CD4-positive, alpha-beta T cell (primary cell): ENCODE results near the gene CD46. TPM values are rescaled to one million over a fixed set of nuclear protein-coding genes. Genes with fewer than 3 reads are reported as not detected.

Experiments used
- ATAC-seq: fragments of 200-7000 bp; cut with Tn5 transposase; one replicate; pipeline ENCODE4 v1.10.0; 2022; ENCODE audit warnings: mild to moderate bottlenecking; ENCODE audit not compliant: poor library complexity
- CTCF ChIA-PET: fragments of 350-600 bp; sonication (Branson Sonifier 250); formaldehyde crosslinking; loops from one replicate; lab custom pipeline; 2021; ENCODE audit warnings: antibody characterized with exemption, inconsistent platforms; lab: Charles Lee
- POLR2A ChIA-PET: fragments of 350-600 bp; sonication (Branson Sonifier 250); formaldehyde crosslinking; loops from one replicate; lab custom pipeline; 2021; ENCODE audit warnings: antibody characterized with exemption, inconsistent platforms; lab: Charles Lee
- DNase-seq, 14 experiments: peaks; one replicate each; pipeline ENCODE4 v3.0.0-alpha.2; 2013 to 2020; ENCODE audit warnings: mixed read lengths in 2 of 14
- H3K27ac ChIP-seq, 2 donors: one replicate each; pipeline versions ENCODE4 v1.5.1 to v1.7.0; 2013; ENCODE audit warnings: low read length in 2 of 2, low read depth in 1 of 2, mild to moderate bottlenecking in 1 of 2
- H3K27me3 ChIP-seq, 2 experiments: 1 replicate in 1 of 2; 2 replicates in 1 of 2; pipeline versions ENCODE4 v1.6.1 to v1.7.0; 2013; ENCODE audit warnings: low read length in 2 of 2, control low read depth in 1 of 2, mild to moderate bottlenecking in 1 of 2, moderate library complexity in 1 of 2; ENCODE audit not compliant: insufficient read depth in 2 of 2, control insufficient read depth in 1 of 2
- H3K36me3 ChIP-seq: one replicate; pipeline ENCODE4 v1.6.1; 2013; ENCODE audit warnings: low read length, control low read depth; ENCODE audit not compliant: insufficient read depth
- H3K4me1 ChIP-seq: one replicate; pipeline ENCODE4 v1.6.1; 2013; ENCODE audit warnings: low read length, control low read depth; ENCODE audit not compliant: insufficient read depth
- H3K4me3 ChIP-seq: one replicate; pipeline ENCODE4 v1.5.1; 2013; ENCODE audit warnings: mild to moderate bottlenecking, low read length, moderate library complexity
- H3K9me3 ChIP-seq, 2 experiments: 1 replicate in 1 of 2; 2 replicates in 1 of 2; pipeline versions ENCODE4 v1.6.1 to v1.7.0; 2013; ENCODE audit warnings: low read length in 2 of 2, mild to moderate bottlenecking in 2 of 2, control low read depth in 1 of 2, moderate library complexity in 1 of 2; ENCODE audit not compliant: control insufficient read depth in 1 of 2, insufficient read depth in 1 of 2
- H3K27ac Mint-ChIP-seq: one replicate; pipeline ENCODE4 v1.8.0; 2020; ENCODE audit warnings: mixed read lengths
- H3K27me3 Mint-ChIP-seq: one replicate; pipeline ENCODE4 v1.8.0; 2021; ENCODE audit warnings: mixed read lengths
- H3K36me3 Mint-ChIP-seq: one replicate; pipeline ENCODE4 v1.8.0; 2021; ENCODE audit warnings: low read depth, mixed read lengths
- H3K4me1 Mint-ChIP-seq: one replicate; pipeline ENCODE4 v1.8.0; 2021; ENCODE audit warnings: low read depth, mixed read lengths
- H3K4me3 Mint-ChIP-seq: one replicate; pipeline ENCODE4 v1.8.0; 2020; ENCODE audit warnings: mild to moderate bottlenecking, mixed read lengths
- H3K9me3 Mint-ChIP-seq: one replicate; pipeline ENCODE4 v1.8.0; 2020; ENCODE audit warnings: mixed read lengths
- intact Hi-C, 2 experiments: fragments of 100-400 bp; cut with DNase I in 1 of 2; cut with micrococcal nuclease in 1 of 2; formaldehyde crosslinking; loops; one replicate each; pipeline versions ENCODE4 v1.15.1 to v1.9.0; 2023 to 2025; cut with DNase I, micrococcal nuclease
- total RNA-seq, 174 experiments: library from RNA in 2 of 174; stranded (reverse) in 2 of 174; gene quantifications; one replicate each; pipeline ENCODE4 v1.2.3 and lab custom pipeline; 2021 to 2026
- TF ChIP-seq, protein P1 (sequence below): fragments of 200-600 bp; IDR thresholded peaks from one replicate; pipeline ENCODE4 v1.8.0; 2022; ENCODE audit warnings: antibody characterized with exemption, mild to moderate bottlenecking

CD46 gene
- total RNA-seq, 2 experiments from 2014 or later: 111 to 115 TPM

DNA sequence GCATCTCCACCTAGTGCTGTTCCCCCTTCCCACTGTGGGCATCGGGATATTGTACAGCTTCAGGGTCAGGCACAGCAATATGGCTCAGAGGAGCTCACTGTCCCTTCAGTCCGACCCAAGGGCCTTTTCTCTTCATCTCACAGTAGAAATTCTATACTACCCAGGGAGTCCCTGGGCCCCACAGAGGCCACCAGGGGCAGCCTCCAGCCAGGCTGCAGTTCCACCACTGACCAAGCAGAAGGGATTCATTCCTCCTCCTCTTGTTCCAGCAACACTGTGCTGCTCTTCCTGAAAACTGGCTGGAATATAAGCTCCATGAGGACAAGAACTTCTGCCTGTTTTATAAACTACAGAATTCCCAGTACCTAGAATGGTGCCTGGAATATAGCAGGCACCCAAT is 88.5 kb downstream of the CD46 start:
- POLR2A ChIA-PET: no interaction called here

DNA sequence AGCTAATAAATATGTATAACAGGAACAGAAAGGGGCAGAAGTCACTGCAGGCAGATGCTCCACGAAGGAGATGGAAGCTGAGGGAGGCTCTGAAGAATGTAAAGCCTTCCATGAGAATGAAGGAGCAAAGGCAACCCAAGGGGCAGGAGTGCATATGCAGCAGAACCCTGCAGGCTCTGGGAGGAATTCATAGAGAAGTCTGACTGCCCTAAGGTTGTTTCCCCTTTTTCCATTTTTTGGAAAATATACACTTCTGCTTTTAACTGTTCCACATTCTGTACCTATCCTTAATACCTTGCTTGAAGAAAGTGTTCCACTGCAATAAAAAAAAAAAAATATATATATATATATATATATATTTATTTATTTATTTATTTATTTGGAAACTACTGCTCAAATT is 89.4 kb downstream of the CD46 start:
- TF ChIP-seq, protein P1, sequence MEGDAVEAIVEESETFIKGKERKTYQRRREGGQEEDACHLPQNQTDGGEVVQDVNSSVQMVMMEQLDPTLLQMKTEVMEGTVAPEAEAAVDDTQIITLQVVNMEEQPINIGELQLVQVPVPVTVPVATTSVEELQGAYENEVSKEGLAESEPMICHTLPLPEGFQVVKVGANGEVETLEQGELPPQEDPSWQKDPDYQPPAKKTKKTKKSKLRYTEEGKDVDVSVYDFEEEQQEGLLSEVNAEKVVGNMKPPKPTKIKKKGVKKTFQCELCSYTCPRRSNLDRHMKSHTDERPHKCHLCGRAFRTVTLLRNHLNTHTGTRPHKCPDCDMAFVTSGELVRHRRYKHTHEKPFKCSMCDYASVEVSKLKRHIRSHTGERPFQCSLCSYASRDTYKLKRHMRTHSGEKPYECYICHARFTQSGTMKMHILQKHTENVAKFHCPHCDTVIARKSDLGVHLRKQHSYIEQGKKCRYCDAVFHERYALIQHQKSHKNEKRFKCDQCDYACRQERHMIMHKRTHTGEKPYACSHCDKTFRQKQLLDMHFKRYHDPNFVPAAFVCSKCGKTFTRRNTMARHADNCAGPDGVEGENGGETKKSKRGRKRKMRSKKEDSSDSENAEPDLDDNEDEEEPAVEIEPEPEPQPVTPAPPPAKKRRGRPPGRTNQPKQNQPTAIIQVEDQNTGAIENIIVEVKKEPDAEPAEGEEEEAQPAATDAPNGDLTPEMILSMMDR: no peak
- Mint-ChIP-seq H3K4me3 (no peak overlapping the region), H3K4me1 (peaks cover 95% of the 10 kb centered on the region), H3K27me3 (no peaks in the 10 kb centered on the region), H3K27ac (no peak overlapping the region), H3K9me3 (no peaks in the 10 kb centered on the region), H3K36me3 (peaks cover 69% of the 10 kb centered on the region)
- Histone ChIP-seq H3K27me3 (no peaks in the 10 kb centered on the region), H3K4me1 (peaks cover 60% of the 10 kb centered on the region), H3K9me3 (no peaks in the 10 kb centered on the region), H3K36me3 (peaks cover 53% of the 10 kb centered on the region), H3K4me3 (no peak overlapping the region), H3K27ac (no peak overlapping the region)
- intact Hi-C loops: no loop called here
- ChIA-PET CTCF (interaction anchor here (0.6 to 1.4 kb wide), 2 partner anchors 12 to 19 kb away, joined by 4 to 5 read pairs; no protein-coding TSS in a partner anchor), POLR2A (no interaction called here)
- ATAC-seq: no peak
- no peak for DNase-seq

More for the DNA sequence above, 88.5 kb downstream of the CD46 start:
- CTCF ChIA-PET: interaction anchor here (1.4 kb wide), 1 partner anchor 12 kb away, joined by 5 read pairs; no protein-coding TSS in a partner anchor
- Histone ChIP-seq H3K4me3 (no peak overlapping the region), H3K27me3 (no peaks in the 10 kb centered on the region), H3K9me3 (no peaks in the 10 kb centered on the region), H3K27ac (no peak overlapping the region), H3K4me1 (peaks cover 67% of the 10 kb centered on the region), H3K36me3 (peaks cover 54% of the 10 kb centered on the region)
- TF ChIP-seq, protein P1: no peak
- H3K9me3 Mint-ChIP-seq: no peaks in the 10 kb centered on the region
- H3K36me3 Mint-ChIP-seq: peaks cover 70% of the 10 kb centered on the region
- H3K4me1 Mint-ChIP-seq: peaks cover 95% of the 10 kb centered on the region
- no peak for DNase-seq
- no peaks in the 10 kb centered on the region for H3K27me3 Mint-ChIP-seq
- intact Hi-C loops: no loop called here
- H3K27ac Mint-ChIP-seq: peak overlapping the region; percentile 95
- ATAC-seq: no peak
- H3K4me3 Mint-ChIP-seq: no peak overlapping the region

DNA sequence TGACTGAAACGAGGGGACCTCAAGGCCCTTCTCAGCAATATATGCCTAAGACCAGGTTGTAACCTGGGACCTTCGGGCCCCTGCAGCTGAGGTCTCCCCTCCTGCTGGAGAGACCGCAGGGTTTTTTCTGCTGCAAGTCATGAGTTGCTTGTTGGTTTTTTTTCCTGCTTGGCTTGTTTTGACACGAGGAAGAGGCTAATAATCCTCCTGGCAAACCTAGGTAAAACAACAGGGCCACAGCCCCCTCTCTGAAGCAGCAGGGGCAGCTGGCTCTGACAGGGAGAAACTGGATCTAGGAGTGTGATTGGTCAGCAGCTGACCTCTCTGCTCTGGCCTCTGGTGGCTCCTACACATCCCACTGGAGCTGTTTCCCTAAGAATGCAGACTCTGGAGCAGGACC is 90.0 kb downstream of the CD46 start:
- H3K27ac Mint-ChIP-seq: no peak overlapping the region
- H3K27me3 Mint-ChIP-seq: no peaks in the 10 kb centered on the region
- Histone ChIP-seq H3K4me1 (peaks cover 55% of the 10 kb centered on the region), H3K27me3 (no peaks in the 10 kb centered on the region), H3K9me3 (no peaks in the 10 kb centered on the region), H3K36me3 (peaks cover 54% of the 10 kb centered on the region), H3K4me3 (no peak overlapping the region), H3K27ac (no peak overlapping the region)
- intact Hi-C loops: no loop called here
- no peak for DNase-seq
- TF ChIP-seq, protein P1: no peak
- H3K9me3 Mint-ChIP-seq: no peaks in the 10 kb centered on the region
- no peak for ATAC-seq
- H3K36me3 Mint-ChIP-seq: peaks cover 70% of the 10 kb centered on the region
- H3K4me1 Mint-ChIP-seq: peaks cover 95% of the 10 kb centered on the region
- no peak overlapping the region for H3K4me3 Mint-ChIP-seq
- POLR2A ChIA-PET: interaction anchor here (1.4 kb wide), 1 partner anchor 28 kb away, joined by 3 read pairs; no protein-coding TSS in a partner anchor
- CTCF ChIA-PET: interaction anchor here (1.4 to 1.7 kb wide), 2 partner anchors 27 to 33 kb away, joined by 3 to 4 read pairs; no protein-coding TSS in a partner anchor
